HG02884 (cell line): ENCODE data around the gene TERF2IP.

ENCODE experiments used
- ATAC-seq: cut with Tn5 transposase; IDR thresholded peaks from one replicate; pipeline ENCODE4 v1.9.1; 2021; ENCODE audit warnings: mild to moderate bottlenecking, moderate library complexity; ENCODE audit not compliant: unreplicated experiment

The TERF2IP gene

GRCh38 chr16:75635036-75635435 is 12.5 kb upstream of the TERF2IP start:
- ATAC-seq = no peak

- no peak for ATAC-seq
Measured at GRCh38 chr16:75640598-75640997, 7.0 kb upstream of the TERF2IP start.

DNA sequence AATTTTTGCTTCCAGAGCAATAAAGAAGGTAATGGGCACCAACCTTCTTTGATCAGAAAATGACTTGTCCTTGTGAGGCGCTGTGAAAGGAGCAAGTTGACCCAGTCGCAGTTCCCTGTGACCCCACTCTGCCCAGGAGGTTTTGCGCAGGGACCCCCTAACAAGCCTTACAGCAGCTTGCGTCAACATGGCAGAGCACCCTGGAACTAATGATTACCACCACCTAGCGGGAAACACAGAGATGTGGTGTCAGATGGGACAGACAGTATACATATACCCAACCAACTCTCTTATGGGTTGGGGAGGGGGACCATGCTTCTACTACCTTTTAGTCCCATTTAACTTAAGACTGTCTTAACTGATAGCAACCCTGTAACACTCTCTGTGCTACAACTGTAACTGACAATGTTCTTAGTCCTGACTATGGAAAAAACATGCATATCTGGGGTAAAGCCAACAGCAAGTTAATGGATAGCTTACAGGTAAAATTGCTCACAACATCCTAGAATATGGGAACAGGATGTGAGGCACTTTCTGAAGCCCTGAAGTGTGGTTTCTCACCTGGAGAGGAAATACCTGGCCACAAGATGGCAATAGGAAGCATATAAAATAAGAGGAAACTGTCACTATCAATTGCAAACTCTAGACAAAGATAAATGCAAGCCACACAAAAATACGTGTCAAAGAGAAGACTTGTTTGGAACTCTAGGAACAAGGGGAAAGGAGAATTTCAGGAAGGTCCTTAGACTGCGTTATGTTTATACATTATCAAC is 3.1 kb upstream of the TERF2IP start:
- ATAC-seq = no peak

DNA sequence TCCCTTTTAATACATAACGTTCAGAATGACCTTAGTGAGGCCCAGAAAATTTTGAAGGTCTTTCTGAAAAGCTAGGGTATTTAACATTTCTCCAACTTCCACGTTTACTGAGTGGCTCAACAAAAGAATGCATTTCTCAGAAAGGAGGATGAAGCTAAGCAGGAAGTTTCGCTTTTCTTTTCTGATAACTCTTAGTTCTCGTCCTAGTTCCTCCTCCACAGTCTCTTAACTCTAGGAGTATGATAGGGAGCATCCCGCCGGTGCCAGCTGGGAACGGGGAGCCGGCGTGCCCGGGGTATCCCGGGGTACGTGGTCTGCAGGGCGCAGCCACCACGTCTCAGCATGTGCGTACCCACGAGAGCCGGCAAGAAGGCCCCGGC is 471 bp upstream of the TERF2IP start:
- ATAC-seq = peak; percentile 13

GRCh38 chr16:75648265-75649076 is 898 bp downstream of the TERF2IP start:
- ATAC-seq = peak; percentile 26

- no peak for ATAC-seq
Measured at GRCh38 chr16:75653922-75654321, 6.3 kb downstream of the TERF2IP start.

DNA sequence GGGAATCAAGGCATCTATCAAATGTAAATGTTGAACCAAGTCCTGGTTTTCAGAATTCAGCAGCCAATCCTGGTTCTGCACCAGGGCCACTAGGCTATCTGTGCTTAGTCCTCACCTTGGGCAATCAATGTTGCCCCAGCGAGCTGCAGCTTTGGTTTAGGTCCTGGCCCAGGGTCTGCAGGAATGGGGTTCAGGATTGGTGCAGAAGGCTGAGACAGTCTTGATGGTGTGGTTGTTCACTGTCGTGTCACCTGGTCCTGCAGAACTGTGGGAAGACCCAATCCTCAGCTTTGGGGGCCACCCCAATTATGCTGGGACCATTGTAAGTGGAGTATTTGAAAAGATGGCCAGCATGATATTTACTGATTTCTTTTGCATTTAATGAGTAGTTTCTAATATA is 10.6 kb downstream of the TERF2IP start:
- ATAC-seq = no peak

GRCh38 chr16:75660321-75660720 is 12.7 kb downstream of the TERF2IP start:
- no peak for ATAC-seq

- ATAC-seq = no peak
Measured at GRCh38 chr16:75660726-75661302, 13.2 kb downstream of the TERF2IP start.

GRCh38 chr16:75667503-75667902 is 19.9 kb downstream of the TERF2IP start:
- no peak for ATAC-seq

- no peak for ATAC-seq
Measured at GRCh38 chr16:75676909-75677308, 29.3 kb downstream of the TERF2IP start, which contains the start of gene CPHXL2. TSS of gene CPHXL2 (minus strand) at chr16:75677009. CDS start at chr16:75676999, 10 bp downstream.

- ATAC-seq = no peak
Measured at GRCh38 chr16:75679366-75679765, 31.8 kb downstream of the TERF2IP start.

DNA sequence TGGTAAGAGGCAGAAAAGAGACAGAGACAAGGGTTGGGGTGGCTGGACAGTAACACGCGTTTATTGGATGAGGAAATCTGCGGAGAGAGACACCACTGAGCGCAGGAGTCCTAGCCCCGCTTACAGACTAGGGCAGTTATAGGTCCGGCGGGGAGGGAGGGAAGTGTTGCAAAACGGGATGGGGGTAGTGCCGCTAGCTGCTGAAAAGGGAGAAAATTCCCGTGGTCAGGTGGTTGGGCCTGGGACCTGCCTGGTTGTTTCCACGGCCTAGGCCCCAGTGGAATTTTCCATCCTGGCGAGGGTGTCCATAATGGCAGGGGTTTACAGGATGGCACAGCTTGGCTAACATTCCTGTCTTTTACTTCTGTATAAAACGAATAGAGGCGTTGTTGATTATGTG is 34.7 kb downstream of the TERF2IP start:
- no peak for ATAC-seq

DNA sequence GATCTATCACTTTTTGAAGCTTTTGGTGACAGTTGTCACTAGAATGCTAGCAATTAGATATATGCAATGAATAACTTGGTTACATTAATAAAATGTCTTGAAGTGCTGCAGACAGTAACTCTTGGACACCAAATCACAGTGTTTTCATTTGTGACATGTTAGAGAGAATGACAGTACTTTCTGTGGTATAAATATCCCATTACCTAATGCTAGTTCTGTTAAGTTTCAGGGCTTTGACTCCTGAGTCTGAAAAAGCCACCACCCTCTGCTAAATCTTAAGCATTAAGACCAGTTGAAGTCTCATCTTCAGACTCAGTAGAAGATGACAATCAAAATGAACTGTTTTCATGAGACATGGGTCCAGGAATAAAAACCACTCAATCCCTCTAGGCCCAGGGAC is 39.8 kb downstream of the TERF2IP start:
- peak; percentile 68 for ATAC-seq

DNA sequence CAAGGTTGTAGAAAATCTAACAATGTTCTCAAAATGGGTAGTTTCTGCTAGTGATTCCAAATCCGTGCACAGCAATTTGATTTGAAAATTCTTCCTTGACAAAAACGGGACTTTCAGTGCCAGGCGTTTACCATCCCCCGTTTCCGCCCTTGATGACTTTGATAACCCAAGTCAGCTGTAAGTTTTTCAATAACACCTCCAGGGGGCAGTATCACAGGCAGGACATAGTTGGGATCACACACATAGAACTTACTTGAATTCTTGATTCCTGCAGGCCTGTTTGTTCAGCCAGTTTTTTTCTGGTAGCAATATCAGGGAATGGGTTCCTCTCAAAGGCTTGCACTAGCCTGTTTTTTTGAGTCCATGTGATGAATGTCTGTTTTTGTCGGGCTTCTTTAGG is 48.1 kb downstream of the TERF2IP start:
- no peak for ATAC-seq

GRCh38 chr16:75697571-75697970 is 50.0 kb downstream of the TERF2IP start:
- ATAC-seq = no peak

DNA sequence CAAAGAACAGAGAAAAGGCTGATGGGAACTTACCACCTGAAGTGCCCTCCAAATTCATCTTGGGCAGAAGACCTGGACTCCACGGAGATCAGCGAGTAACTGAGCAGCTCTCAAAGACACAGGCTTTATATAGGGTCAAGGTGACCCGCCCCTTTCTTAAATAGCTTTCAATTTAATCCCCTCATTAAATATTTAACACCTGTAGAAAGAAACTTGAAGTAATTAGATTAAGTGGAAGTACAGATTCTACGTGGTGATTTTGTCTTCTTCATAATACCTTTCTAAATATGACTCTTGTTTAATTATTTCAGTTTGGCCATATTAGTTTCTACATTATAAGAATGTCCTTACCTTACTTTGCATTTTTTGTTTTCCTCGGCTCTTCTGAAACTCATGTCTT is 53.8 kb downstream of the TERF2IP start, which contains the start of gene DUXB:
Gene DUXB (minus strand): TSS at position 101 of the 400 bp plus-strand sequence. CDS start 43 bp downstream, at position 58.
- no peak for ATAC-seq

GRCh38 chr16:75702242-75702641 is 54.7 kb downstream of the TERF2IP start:
- ATAC-seq = no peak

DNA sequence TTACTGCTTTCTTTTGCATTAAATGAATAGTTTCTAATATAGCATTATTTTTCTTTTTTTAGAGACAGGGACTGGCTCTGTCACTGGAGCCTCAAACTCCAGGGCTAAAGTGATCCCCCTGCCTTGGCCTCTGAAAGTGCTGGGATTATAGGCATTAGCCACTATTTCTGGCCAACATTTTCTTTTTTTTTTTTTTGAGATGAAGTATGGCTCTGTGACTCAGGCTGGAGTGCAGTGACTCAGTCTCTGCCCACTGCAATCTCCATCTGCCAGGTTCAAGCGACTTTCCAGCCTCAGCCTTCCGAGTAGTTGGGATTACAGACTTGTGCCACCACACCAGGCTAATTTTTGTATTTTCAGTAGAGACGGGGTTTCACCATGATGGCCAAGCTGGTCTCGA is 55.7 kb downstream of the TERF2IP start:
- ATAC-seq = no peak
